COLO829 (cell line): Measurements from ENCODE around the gene SH3BP5.

ENCODE experiments used
- DNase-seq: peaks from one replicate; pipeline ENCODE4 v3.0.0; 2012; ENCODE audit warnings: low spot score

Gene SH3BP5

GRCh38 chr3:15347063-15347736 lies 14.8 kb upstream of the SH3BP5 start:
- DNase-seq = no peak

GRCh38 chr3:15346516-15346915 lies 14.1 kb upstream of the SH3BP5 start:
- DNase-seq = no peak

- DNase-seq = no peak
Measured at GRCh38 chr3:15345608-15346137, 13.3 kb upstream of the SH3BP5 start.

GRCh38 chr3:15345066-15345607 lies 12.8 kb upstream of the SH3BP5 start:
- DNase-seq = no peak

DNA sequence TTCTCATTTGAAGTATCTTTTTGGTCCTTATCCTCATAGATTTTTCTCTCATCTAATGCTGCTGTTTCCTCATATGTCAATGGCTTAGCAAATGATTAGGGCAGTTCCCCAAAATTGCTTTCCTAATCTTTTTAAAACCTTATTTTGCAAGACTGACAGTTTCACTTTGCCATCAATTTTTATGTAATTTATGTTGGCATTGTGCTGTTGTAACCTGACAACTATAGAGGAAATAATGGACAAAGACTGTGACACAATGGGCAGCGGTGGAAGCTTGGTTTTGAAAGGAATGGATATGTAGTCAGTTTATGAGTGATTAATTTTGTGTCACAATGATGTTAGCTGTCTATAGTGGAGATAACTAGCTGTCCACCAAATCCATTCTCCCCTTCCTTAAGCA lies 10.6 kb upstream of the SH3BP5 start:
- no peak for DNase-seq

GRCh38 chr3:15342246-15342645 lies 9.9 kb upstream of the SH3BP5 start:
- DNase-seq = no peak

DNA sequence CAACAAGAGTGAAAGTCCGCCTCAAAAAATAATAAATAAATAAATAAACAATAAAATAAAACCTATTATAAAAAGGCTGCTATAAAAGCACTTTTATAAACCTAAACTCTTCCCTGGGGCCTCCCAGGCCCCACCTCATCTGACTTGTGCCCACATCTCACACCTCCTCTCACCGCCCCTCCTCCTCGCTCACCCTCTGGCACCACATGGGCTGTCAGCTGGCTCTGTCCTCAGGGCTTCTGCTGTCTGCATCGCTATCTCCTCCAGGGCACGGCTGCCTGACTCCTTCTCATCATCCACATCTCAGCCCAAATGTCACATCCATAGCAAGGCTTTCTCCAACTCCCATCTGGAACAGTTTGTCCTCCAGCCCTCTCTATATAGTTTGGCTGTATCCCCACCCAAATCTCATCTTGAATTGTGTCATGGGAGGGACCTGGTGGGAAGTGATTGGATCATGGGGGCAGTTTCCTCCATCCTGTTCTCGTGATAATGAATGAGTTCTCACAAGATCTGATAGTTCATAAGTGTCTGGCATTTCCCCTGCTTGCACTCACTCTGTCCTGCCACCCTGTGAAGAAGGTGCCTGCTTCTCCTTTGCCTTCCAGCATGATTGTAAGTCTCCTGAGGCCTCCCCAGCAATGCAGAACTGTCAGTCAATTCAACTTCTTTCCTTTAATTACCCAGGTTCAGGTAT lies 8.8 kb upstream of the SH3BP5 start:
- DNase-seq = no peak

GRCh38 chr3:15339786-15340215 lies 7.4 kb upstream of the SH3BP5 start:
- peak; percentile 74 for DNase-seq

- DNase-seq = no peak
Measured at GRCh38 chr3:15339001-15339400, 6.6 kb upstream of the SH3BP5 start.

- no peak for DNase-seq
Measured at GRCh38 chr3:15337963-15338362, 5.6 kb upstream of the SH3BP5 start.

DNA sequence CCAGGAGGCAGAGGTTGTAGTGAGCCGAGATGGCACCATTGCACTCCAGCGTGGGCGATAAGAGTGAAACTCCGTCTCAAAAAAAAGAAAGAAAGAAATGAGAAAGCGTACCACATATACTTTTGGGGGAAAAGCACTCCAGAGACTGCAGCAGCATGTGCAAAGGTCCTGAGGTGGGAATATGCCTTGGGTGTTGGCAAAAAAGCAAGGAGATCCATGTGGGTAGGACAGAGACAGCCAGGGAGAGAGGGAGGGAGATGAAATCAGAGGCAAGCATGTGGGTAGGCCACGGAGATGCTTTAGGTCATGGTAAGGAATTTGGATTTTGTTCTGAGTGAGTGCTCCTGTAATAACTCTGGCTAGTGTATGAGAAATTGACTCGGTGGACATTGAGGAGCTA lies 3.7 kb upstream of the SH3BP5 start:
- no peak for DNase-seq

DNA sequence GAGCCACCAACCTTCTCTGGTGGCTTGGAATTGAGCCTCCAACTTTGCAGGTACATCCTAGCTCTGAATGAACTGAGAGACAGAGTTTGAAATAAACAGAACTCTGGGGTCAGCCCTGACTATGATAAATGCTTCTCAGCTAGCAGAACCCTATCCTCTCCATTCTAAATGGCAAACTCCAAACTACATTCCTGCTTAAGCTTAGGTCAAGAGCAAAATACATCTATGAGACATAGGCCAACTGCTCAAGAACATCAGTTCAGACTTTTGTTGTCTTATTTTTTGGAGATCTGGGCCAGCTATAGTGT lies 1.5 kb upstream of the SH3BP5 start:
- DNase-seq = no peak

DNA sequence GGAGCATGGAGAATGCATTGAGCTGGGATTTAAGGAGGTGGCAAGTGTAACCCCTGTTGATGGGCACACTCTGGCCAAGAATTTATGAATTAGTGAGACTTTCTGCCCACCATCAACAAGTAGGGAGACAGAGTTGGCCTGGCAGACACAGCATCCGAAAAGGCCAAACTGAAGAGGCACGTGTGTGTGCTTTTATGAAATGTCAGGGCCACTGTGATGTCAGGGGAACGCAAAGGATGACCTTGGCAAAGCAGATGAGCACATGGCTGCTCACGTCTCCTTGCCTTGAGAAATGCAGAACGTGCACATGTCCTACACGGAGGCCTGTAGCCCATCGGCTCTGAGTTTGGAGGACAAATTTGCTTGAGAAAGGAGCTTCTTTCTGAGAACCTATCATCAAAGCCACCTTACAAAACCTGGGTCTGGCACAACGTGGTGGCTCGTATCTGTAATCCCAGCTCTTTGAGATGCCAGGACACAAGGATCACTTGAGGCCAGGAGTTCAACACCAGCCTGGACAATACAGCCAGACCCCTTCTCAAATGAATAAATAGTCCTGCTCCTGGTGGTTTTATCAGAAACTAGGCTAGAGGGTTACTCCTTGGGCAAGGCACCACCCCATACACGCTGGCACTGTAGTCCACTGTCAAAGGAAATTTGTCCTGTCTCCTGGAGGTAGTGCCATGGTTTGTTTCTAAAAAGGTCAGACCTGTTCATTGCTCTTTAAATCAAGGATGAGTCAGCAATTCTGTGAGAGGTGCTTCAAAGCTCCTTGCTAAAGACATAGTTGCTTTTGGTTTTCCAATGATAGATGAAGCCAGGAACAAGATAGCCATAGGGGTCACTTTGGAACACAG lies 941 bp upstream of the SH3BP5 start:
- no peak for DNase-seq

DNA sequence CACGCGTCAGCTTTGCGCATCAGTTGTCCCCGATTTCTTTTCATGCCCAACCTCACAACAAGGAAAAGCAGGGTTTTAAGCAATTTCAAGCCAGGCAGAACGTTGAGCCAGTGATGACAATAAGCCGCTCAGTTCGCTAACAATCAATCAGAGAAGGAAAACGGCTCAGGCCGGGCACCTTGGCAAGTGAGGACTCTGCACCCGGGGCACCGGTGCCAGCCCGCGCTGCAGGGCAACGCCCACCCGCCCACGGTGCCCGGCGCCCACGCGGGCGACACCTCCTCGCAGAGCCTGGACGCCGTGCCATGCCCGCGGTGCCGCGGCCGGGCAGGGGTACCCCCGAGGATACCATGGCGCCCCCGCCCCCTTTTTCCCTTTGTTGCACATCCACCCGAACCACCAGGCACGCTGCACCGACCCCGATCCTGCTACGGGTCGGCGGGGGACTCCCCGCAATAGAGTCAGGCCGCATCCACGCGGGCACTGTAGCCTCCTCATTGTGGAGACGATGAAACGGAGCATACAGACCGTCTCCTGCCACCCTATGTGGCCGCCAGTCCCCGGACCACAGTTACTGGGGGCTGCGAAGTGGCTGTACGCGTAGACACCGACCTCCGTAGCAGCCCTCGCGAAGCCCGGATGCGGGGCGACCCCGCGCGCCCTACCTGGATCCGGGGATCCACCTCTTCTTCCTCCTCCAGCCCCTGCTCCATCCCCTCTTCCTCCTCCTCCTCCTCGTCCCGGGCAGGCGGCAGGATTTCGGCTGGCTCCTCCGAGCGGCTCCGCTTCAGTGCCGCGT lies 581 bp downstream of the SH3BP5 start:
- DNase-seq = no peak

DNA sequence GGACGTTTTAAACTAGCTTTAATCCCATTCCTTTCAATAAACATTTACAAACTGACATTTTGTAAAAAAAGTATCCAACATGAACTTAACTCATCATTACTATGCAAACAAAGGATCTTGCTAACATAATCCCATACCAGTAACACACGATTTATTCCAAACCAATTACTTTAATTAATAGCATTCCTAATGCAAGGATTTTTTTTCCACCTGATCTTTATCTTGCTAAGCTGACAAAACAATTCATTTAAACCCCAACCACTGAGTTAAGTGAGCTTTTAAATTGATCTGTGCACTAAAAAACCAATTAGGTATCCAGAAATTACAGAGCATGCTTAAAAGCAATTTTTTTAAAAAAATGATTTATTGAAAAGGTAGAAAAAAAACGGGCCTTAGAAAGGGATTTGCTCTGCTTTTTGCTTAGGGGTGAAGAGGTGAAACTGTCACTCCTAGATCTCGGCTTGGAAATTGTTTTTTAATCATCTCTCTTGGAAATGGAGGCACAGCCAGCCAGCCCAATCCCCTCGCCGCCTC lies 1.2 kb downstream of the SH3BP5 start:
- no peak for DNase-seq

DNA sequence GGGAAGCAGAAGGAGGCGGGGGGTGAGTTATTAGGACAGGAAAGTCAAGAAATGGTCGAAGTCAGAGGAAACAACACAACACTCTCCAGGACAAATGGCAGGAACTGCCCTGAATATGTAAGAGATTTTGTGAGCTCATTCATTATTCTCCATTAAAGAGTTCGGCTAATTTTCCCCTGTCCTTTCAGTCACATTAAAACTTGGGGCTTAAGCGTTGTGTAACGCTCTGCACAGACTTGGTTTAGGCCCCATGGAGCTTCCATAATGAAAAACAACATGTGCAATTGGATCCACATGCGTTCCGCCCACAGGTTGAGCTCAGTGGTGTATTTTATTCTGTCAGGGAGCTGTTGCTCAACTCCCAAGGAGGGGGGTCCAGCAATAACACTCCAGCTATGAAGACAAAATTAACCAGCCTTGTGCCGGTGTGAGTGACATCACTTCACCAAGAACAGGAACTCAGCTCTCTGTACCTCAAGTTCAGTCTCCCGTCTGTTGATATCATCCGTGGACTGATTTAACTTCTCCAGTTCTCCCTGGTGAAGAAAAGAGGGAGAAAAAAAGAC lies 2.3 kb downstream of the SH3BP5 start:
- no peak for DNase-seq

DNA sequence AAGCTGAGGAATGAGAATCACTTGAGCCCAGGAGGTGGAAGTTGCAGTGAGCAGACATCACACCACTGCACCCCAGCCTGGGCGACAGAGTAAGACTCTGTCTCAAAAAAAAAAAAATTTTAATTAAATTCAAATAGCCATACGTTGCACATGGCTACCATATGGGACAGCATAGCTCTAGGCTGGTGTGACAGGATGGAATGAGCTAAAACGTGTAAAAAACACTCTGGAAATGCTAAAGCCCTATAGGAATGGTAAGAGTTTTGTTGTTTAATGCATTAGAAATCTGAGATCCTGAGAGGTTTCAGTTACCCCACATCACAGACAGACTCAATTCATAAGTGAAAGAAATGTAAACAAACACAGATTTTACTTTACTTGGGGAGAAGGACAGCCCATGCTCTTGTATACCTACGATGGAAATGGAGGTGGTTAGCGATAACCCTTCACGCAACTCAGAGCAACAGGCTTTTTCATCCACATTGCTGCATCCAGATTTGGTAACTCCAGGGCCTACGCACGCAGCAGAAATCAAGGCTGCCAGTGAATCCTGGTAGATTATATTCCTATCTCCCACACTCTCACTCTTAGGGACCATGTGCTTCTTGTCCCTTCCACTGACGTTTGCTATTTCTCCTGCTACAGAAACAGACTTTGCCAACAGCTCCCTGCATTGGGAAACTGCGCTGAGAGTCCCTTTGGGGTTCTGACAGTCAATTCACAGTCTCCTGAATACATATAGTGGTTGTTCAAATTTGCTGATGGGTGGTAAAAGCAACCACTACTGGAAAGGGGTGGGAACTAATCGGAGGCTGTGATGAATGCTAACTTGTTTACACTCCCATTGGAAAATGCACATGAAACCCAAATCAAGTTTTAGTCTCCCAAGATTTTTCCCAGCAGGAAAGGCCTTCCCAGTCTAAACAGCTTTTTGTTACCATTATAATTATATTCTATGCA lies 3.1 kb downstream of the SH3BP5 start:
- no peak for DNase-seq

GRCh38 chr3:15327941-15328340 lies 4.4 kb downstream of the SH3BP5 start:
- no peak for DNase-seq

- DNase-seq = no peak
Measured at GRCh38 chr3:15326673-15327072, 5.7 kb downstream of the SH3BP5 start.

GRCh38 chr3:15326037-15326436 lies 6.3 kb downstream of the SH3BP5 start:
- DNase-seq = no peak
